NCI-H1694 (cell line): ENCODE data around the gene CTBP1.
A peak's percentile ranks its signal among the peaks of the same experiment; 100 is the strongest.
"Not testable (repeated sequence)": the region's sequence is repeated elsewhere in the genome, so short reads cannot be mapped to it uniquely, and the experiment has no call there.

Experiments used
- DNase-seq: peaks from one replicate; lab custom pipeline; 2025; lab: John Stamatoyannopoulos, UW

Gene CTBP1

DNA sequence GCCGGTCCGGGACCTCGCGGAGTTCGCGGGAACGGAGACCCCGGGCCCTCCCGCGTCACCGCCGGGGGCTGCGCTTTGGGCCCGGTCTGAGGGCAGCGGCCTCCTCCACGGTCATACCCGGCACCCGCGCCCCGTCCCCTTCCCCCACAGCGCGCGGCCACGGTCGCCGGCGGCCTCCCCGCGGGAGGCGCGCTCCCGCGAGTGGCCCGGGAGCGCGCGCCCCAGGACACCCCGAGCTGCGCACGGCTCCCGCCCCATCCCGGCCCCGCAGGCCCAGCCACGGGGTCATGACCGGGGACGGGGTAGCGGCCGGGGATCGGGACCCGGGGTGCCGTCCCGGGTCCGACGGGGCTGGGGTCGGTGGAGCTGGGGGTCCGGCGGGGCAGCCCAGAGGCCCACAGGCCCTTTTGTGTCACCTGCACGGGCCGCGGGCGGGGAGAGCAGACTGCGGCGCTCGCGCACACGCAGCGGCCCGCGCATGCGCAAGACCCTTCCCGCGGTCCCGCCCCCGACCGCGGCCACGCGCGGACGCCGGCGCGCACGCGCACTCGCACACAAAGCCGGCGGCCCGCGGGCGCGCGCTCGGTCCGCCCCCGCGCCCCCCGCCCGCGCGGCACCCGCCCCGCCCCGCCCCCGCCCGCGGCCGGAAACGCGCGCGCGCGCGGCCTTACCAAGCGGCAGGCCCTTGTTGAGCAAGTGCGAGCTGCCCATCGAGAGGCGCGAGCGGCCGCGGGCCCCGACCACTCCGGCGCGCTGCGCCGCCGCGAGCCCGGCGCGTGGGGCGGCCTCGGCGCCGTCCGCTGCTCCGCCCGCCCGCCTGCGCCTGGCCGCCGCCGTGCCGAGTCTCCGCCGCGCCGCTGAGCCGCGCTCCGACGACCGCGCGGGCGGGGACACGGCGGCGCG is at the start of gene CTBP1:
TSS of gene CTBP1 (minus strand) at position 886 of the 903 bp plus-strand sequence. CDS start 7,799 bp downstream, outside the sequence.
- peak; percentile 43 for DNase-seq

- no peak for DNase-seq
Measured at GRCh38 chr4:1298461-1298860, 49.5 kb upstream of the CTBP1 start.

GRCh38 chr4:1297456-1298325 is 48.8 kb upstream of the CTBP1 start:
- DNase-seq, result no peak

GRCh38 chr4:1297023-1297395 is 48.1 kb upstream of the CTBP1 start:
- no peak for DNase-seq

GRCh38 chr4:1296324-1297022 is 47.5 kb upstream of the CTBP1 start:
- DNase-seq, result no peak

- DNase-seq, result no peak
Measured at GRCh38 chr4:1295405-1296055, 46.6 kb upstream of the CTBP1 start.

DNA sequence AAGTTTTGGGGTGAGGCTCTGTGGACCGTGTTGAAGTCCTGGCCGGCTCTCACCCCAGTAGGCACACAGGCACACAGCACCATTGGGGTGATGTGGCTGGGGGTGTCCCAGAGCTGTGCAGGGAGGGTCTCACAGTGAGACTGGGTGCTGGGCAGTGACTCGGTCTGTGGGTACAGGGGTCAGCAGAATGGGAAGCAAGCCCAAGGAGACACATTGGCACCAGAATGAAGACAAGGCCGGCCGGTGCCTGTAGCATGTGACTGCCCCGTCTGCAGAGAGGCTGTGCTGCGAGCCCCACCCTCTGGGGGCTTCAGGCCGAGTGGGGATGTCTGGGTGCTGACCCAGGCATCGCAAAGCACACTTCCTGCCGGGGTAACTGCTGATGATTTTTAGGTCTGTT is 46.0 kb upstream of the CTBP1 start:
- no peak for DNase-seq

DNA sequence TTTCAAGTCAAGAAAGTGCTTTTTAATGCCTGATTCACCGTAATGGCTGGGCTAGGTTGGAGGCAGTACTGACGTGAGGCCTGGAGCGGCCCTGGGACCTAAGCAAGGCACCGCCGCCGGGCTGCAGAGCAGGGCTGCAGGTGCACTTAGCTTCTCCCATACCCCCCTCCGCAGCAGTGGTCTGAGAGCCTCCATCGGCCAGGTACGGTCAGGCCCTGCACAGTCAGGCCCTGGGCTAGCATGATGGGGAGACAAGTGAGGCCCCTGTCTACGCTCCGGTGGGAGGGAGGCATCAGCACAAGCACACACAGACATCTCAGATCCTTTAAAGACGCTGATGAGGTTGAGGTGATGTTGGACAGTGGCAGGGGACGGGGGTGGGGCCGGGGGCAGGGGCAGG is 45.5 kb upstream of the CTBP1 start:
- DNase-seq, result no peak

DNA sequence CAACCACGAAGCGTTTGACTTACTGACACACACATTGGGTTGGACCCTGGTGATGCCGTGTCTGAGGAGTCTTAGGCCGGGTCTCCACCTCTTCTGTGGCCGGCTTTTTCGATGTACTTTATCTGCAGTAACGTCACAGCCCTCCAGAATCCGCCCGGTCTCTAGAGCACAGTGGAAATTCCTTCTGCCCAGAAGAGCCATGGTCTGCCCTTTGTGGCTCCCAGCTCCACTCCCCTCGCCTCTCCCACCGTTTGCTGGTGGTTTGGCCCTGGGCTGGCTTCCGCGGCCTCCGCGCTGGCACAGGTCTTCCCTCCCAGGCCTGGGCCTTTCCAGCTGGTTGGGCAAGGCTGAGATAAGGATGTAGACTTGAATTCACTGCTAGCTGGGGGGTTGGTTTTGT is 45.1 kb upstream of the CTBP1 start:
- no peak for DNase-seq

GRCh38 chr4:1293531-1293941 is 44.6 kb upstream of the CTBP1 start:
- DNase-seq, result no peak

DNA sequence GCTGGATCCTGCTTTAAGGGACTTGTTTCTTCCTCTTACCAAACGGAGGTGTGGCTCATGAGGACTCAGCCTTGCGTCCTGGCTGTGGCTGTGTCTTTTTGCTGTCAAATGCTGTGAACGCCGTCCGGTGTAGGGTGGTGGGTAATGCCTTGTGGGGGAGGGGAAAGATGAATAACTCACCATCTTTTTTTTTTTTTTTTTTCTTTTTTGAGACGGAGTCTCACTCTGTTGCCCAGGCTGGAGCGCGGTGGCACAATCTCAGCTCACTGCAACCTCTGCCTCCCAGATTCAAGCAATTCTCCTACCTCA is 43.7 kb upstream of the CTBP1 start:
- not testable (repeated sequence) for DNase-seq

GRCh38 chr4:1291996-1292702 is 43.2 kb upstream of the CTBP1 start:
- no peak for DNase-seq

DNA sequence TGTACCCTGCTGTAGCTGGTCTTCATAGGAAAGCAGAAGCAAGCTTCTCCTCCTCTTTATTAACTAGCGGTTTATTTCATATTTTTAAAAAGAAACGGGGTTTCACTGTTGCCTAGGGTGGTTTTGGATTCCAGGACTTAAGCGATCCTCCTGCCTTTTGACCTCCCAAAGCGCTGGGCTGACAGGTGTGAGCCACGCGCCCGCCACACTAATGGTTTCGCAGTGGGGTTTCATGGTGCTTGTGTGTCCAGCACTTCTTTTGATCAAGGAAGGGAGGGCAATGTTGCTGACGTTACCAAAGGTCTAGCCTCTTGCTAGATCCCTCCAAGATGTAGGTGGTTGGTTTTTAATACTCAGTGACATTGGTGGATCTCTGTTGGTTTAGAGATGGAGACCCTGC is 42.2 kb upstream of the CTBP1 start:
- DNase-seq, result no peak

GRCh38 chr4:1290165-1290977 is 41.4 kb upstream of the CTBP1 start:
- DNase-seq, result no peak

DNA sequence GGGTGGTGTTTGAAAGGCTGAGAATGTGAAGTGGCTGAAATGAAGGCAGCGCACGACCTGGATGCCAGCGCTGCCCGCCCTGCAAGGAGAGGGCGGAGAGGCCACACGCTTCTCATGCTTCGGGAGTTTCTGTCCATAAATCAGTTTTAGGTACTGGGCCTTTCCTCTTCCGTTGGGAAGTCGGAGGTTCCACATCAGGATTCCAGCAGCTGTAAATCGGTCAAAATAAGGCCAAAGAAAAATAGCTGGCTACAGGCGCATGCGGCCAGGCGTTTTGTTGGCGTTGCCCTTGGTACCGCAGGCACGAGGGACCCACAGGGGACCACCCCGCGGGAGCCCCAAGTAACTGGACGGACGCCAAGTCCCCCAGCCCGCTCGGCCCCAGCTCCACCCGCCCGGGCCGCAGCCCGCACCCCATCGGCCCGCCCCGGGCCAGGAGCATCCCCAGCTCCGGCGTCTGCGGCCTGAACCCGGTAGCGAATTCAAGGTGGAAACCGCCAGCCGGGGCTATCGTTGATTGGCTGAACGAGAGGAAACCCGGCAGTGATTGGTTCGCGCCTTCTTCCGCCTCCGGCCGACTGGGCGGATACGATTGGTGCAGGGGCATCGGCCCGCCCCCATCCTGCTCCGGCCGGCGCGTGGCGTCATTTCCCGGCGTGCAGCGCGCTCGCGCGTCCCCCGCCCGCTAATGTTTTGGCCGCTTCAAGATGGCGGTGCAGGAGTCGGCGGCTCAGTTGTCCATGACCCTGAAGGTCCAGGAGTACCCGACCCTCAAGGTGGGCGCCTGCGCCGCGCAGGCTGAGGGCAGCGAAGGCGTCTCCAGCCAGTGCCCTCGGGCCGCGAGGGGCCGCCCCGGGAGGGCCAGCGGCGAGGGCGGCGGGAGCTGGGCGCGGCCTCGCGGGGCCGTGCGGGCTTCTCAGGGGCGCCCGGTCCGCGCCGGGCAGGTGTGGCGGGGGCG is 40.6 kb upstream of the CTBP1 start, which contains the start of gene MAEA:
TSS of gene MAEA (plus strand) at position 685 of the 958 bp plus-strand sequence. CDS start at position 708, 23 bp downstream.
- DNase-seq, result peak; percentile 91

DNA sequence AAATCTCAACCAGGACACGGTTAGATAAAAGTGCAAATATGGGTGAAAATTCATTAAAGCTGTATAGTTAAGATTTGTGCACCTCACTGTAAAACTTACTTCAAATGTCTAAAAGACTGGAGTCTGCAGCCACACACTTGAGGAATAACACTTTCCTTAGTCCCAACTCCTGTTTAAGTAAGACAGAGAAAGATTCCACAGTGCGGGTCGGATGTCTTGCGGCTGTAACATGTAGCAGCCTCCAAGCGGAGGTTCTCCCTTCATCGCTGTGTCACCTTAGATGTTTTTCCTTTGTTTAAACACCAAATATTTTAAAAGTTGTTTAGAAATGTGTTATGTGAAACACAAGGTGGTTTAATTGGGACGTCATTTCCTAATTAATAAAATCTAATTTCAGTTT is 39.9 kb upstream of the CTBP1 start:
- DNase-seq, result no peak

DNA sequence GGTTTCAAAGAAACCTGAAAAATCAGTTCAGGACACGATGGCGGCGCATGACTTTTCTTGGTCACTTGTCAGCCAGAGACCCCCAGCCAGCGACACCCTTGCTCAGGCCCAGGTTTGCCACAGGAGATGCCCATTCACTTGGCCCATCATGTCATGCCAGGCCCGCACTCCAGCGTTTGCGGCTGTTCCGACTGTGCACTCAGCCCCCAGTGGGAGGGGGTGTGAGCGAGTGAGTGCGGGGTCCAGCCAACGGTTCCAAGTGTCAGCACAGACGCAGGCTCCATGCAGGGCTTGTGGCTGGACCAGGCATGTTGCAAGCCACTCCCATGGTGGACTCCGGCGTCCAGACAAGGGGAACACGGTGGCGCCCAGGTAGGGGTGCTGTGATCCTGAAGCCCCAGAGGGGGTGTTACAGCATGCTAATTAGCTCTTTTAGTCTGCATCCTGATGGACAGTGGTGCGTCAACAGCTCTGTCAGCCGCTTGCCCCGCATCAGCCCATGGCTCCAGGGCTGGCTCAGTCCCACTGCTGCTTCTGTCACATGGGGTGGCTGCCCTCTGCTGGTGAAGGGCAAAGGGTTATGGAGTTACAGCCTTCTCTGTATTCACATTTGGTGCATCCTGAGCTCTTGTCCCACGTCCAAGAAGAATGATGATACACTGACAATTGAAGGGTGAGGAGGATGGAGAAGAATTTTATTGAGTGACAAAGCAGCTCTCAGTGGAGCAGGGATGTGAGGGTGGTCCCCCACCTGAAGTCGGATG is 37.0 kb upstream of the CTBP1 start:
- DNase-seq, result no peak

GRCh38 chr4:1285151-1285789 is 36.3 kb upstream of the CTBP1 start:
- no peak for DNase-seq
